ENCODE data around the gene LATS2.

- TF ChIP-seq CTCF (IDR thresholded peaks at IDR 0.05; ENCODE audit: low read depth, low read length) (no peak), EZH2phosphoT487 (IDR thresholded peaks at IDR 0.05; ENCODE audit: low read depth) (no peak)
Measured at GRCh38 chr13:20968745-20969144, 92.6 kb downstream of the LATS2 start.
